Trophoblast cell (in vitro differentiated cells and primary cell): ENCODE measurements around the gene SPACA6.
A peak's percentile ranks its signal among the peaks of the same experiment; 100 is the strongest.

Experiments
- DNase-seq, 2 donors: peaks; one replicate each; pipeline ENCODE4 v3.0.0-alpha.2; 2016
- H2AFZ ChIP-seq: 2 replicates; pipeline ENCODE4 v1.6.1; 2013; ENCODE audit warnings: low read length, moderate library complexity, mild to moderate bottlenecking; ENCODE audit not compliant: insufficient read depth, poor library complexity
- H2AK5ac ChIP-seq: 2 replicates; pipeline ENCODE4 v1.6.1; 2013; ENCODE audit warnings: mild to moderate bottlenecking, low read length
- H2BK120ac ChIP-seq: 2 replicates; pipeline ENCODE4 v1.6.1; 2013; ENCODE audit warnings: low read length, mild to moderate bottlenecking, moderate library complexity; ENCODE audit not compliant: insufficient read depth, poor library complexity
- H2BK12ac ChIP-seq: 2 replicates; pipeline ENCODE4 v1.6.1; 2013; ENCODE audit warnings: mild to moderate bottlenecking, low read length, moderate library complexity
- H2BK5ac ChIP-seq: 2 replicates; pipeline ENCODE4 v1.6.1; 2013; ENCODE audit warnings: low read length, low read depth, moderate library complexity, mild to moderate bottlenecking; ENCODE audit not compliant: poor library complexity
- H3K14ac ChIP-seq: 2 replicates; pipeline ENCODE4 v1.6.1; 2013; ENCODE audit warnings: mild to moderate bottlenecking, low read length
- H3K18ac ChIP-seq: 2 replicates; pipeline ENCODE4 v1.6.1; 2013; ENCODE audit warnings: mild to moderate bottlenecking, low read length
- H3K23ac ChIP-seq: 2 replicates; pipeline ENCODE4 v1.6.1; 2013; ENCODE audit warnings: low read length
- H3K27ac ChIP-seq: 2 replicates; pipeline ENCODE4 v1.5.1; 2013; ENCODE audit warnings: low read depth, mild to moderate bottlenecking, inconsistent platforms, low read length, moderate library complexity
- H3K27me3 ChIP-seq: 2 replicates; pipeline ENCODE4 v1.6.1; 2013; ENCODE audit warnings: inconsistent platforms, mild to moderate bottlenecking, low read length, moderate library complexity; ENCODE audit not compliant: insufficient read depth
- H3K36me3 ChIP-seq, 2 experiments: 1 replicate in 1 of 2; 2 replicates in 1 of 2; pipeline ENCODE4 v1.6.1; 2013; ENCODE audit warnings: low read length in 2 of 2, mild to moderate bottlenecking in 2 of 2, moderate library complexity in 1 of 2; ENCODE audit not compliant: insufficient read depth in 2 of 2, control insufficient read depth in 1 of 2
- H3K4ac ChIP-seq: 2 replicates; pipeline ENCODE4 v1.6.1; 2013; ENCODE audit warnings: low read depth, mild to moderate bottlenecking, low read length, moderate library complexity
- H3K4me1 ChIP-seq, 2 experiments: 1 replicate in 1 of 2; 2 replicates in 1 of 2; pipeline ENCODE4 v1.6.1; 2013; ENCODE audit warnings: low read length in 2 of 2, mild to moderate bottlenecking in 2 of 2, moderate library complexity in 1 of 2; ENCODE audit not compliant: insufficient read depth in 2 of 2, control insufficient read depth in 1 of 2
- H3K4me2 ChIP-seq: 2 replicates; pipeline ENCODE4 v1.6.1; 2013; ENCODE audit warnings: inconsistent platforms, mild to moderate bottlenecking, low read length, moderate library complexity
- H3K4me3 ChIP-seq: 2 replicates; pipeline ENCODE4 v1.5.1; 2013; ENCODE audit warnings: mild to moderate bottlenecking, low read depth, low read length, inconsistent platforms
- H3K79me1 ChIP-seq: one replicate; pipeline ENCODE4 v1.6.1; 2013; ENCODE audit warnings: low read length
- H3K79me2 ChIP-seq: 2 replicates; pipeline ENCODE4 v1.6.1; 2013; ENCODE audit warnings: low read length, mild to moderate bottlenecking; ENCODE audit not compliant: control insufficient read depth, insufficient read depth, poor library complexity
- H3K9ac ChIP-seq: 2 replicates; pipeline ENCODE4 v1.6.1; 2013; ENCODE audit warnings: mild to moderate bottlenecking, low read length
- H3K9me3 ChIP-seq: 2 replicates; pipeline ENCODE4 v1.6.1; 2013; ENCODE audit warnings: low read depth, mild to moderate bottlenecking, control low read depth, inconsistent platforms, low read length; ENCODE audit not compliant: insufficient read depth
- H4K12ac ChIP-seq: 2 replicates; pipeline ENCODE4 v1.6.1; 2013; ENCODE audit warnings: low read depth, mild to moderate bottlenecking, low read length, moderate library complexity
- H4K8ac ChIP-seq: 2 replicates; pipeline ENCODE4 v1.6.1; 2013; ENCODE audit warnings: low read depth, mild to moderate bottlenecking, low read length, moderate library complexity
- H4K91ac ChIP-seq: one replicate; pipeline ENCODE4 v1.6.1; 2013; ENCODE audit warnings: low read depth, mild to moderate bottlenecking, low read length, moderate library complexity
- whole genome bisulfite sequencing: extraction: QIAGEN DNeasy Blood & Tissue Kit; methylation state at CpG from one replicate; pipeline ENCODE4 v1.1.7; 2013; ENCODE audit warnings: missing lambda C conversion rate; ENCODE audit not compliant: insufficient read length, insufficient coverage; ENCODE audit errors: extremely low coverage; 5-methylcytosine and 5-hydroxymethylcytosine counted together

Gene SPACA6

GRCh38 chr19:51743405-51743804 lies 50.3 kb downstream of the SPACA6 start:
- H4K8ac ChIP-seq = no peak overlapping the region
- no peaks in the 10 kb centered on the region for H3K79me1 ChIP-seq
- no peak overlapping the region for H3K4ac ChIP-seq
- no peak overlapping the region for H3K4me2 ChIP-seq
- H4K12ac ChIP-seq = no peak overlapping the region
- no peak overlapping the region for H2BK120ac ChIP-seq
- H2AFZ ChIP-seq = no peak overlapping the region
- no peak overlapping the region for H3K4me3 ChIP-seq
- H3K9ac ChIP-seq = no peak overlapping the region
- no peak overlapping the region for H2BK5ac ChIP-seq
- no peak overlapping the region for H3K14ac ChIP-seq
- DNase-seq = no peak
- H3K36me3 ChIP-seq = no peaks in the 10 kb centered on the region
- H3K9me3 ChIP-seq = peaks cover 10% of the 10 kb centered on the region
- H2AK5ac ChIP-seq = no peak overlapping the region
- no peaks in the 10 kb centered on the region for H3K27me3 ChIP-seq
- no peak overlapping the region for H3K18ac ChIP-seq
- H3K27ac ChIP-seq = no peak overlapping the region
- no peak overlapping the region for H4K91ac ChIP-seq
- no peak overlapping the region for H2BK12ac ChIP-seq
- H3K4me1 ChIP-seq = no peaks in the 10 kb centered on the region
- no peak overlapping the region for H3K23ac ChIP-seq
- H3K79me2 ChIP-seq = no peaks in the 10 kb centered on the region
- no CpG with 5 or more reads among the region's 3 CpGs for WGBS

GRCh38 chr19:51746731-51747130 lies 53.6 kb downstream of the SPACA6 start:
- Histone ChIP-seq H4K8ac (no peak overlapping the region), H3K9ac (no peak overlapping the region), H3K36me3 (no peaks in the 10 kb centered on the region), H3K23ac (no peak overlapping the region), H3K4me1 (no peaks in the 10 kb centered on the region), H3K4me3 (no peak overlapping the region), H3K9me3 (peaks cover 7% of the 10 kb centered on the region), H3K4me2 (no peak overlapping the region), H2BK5ac (no peak overlapping the region), H4K91ac (no peak overlapping the region), H2BK12ac (no peak overlapping the region), H3K27me3 (no peaks in the 10 kb centered on the region), H2AK5ac (no peak overlapping the region), H3K4ac (no peak overlapping the region), H3K14ac (no peak overlapping the region), H3K18ac (no peak overlapping the region), H3K79me2 (no peaks in the 10 kb centered on the region), H3K27ac (no peak overlapping the region), H2AFZ (no peak overlapping the region), H3K79me1 (no peaks in the 10 kb centered on the region), H2BK120ac (no peak overlapping the region), H4K12ac (no peak overlapping the region)
- no CpG with 5 or more reads among the region's 7 CpGs for WGBS
- DNase-seq = peak; percentile 56 to 68

GRCh38 chr19:51749979-51750378 lies 56.8 kb downstream of the SPACA6 start:
- H4K8ac ChIP-seq = no peak overlapping the region
- H2BK120ac ChIP-seq = no peak overlapping the region
- no peak overlapping the region for H3K4ac ChIP-seq
- H2BK5ac ChIP-seq = no peak overlapping the region
- no peak overlapping the region for H2AK5ac ChIP-seq
- H3K23ac ChIP-seq = no peak overlapping the region
- H3K4me1 ChIP-seq = no peaks in the 10 kb centered on the region
- H3K4me2 ChIP-seq = no peak overlapping the region
- no peak overlapping the region for H3K27ac ChIP-seq
- no CpG with 5 or more reads among the region's 4 CpGs for WGBS
- H3K9ac ChIP-seq = no peak overlapping the region
- H3K36me3 ChIP-seq = no peaks in the 10 kb centered on the region
- no peak overlapping the region for H2BK12ac ChIP-seq
- no peak overlapping the region for H4K91ac ChIP-seq
- no peak overlapping the region for H3K14ac ChIP-seq
- no peaks in the 10 kb centered on the region for H3K27me3 ChIP-seq
- H3K79me2 ChIP-seq = no peaks in the 10 kb centered on the region
- H4K12ac ChIP-seq = no peak overlapping the region
- H3K4me3 ChIP-seq = no peak overlapping the region
- H3K9me3 ChIP-seq = peaks cover 7% of the 10 kb centered on the region
- H3K18ac ChIP-seq = no peak overlapping the region
- H3K79me1 ChIP-seq = no peaks in the 10 kb centered on the region
- DNase-seq = no peak
- no peak overlapping the region for H2AFZ ChIP-seq

- no peaks in the 10 kb centered on the region for H3K4me1 ChIP-seq
- H3K36me3 ChIP-seq = no peaks in the 10 kb centered on the region
- H3K18ac ChIP-seq = no peak overlapping the region
- DNase-seq = peak in 1 of 2 donors; percentile 74
- H3K27ac ChIP-seq = no peak overlapping the region
- peaks cover 7% of the 10 kb centered on the region for H3K9me3 ChIP-seq
- no peak overlapping the region for H4K91ac ChIP-seq
- H2BK5ac ChIP-seq = no peak overlapping the region
- no peak overlapping the region for H3K4me3 ChIP-seq
- no peak overlapping the region for H3K14ac ChIP-seq
- no peaks in the 10 kb centered on the region for H3K79me1 ChIP-seq
- H3K79me2 ChIP-seq = no peaks in the 10 kb centered on the region
- no peak overlapping the region for H4K12ac ChIP-seq
- no peak overlapping the region for H2AFZ ChIP-seq
- no peak overlapping the region for H2BK12ac ChIP-seq
- H3K4me2 ChIP-seq = no peak overlapping the region
- no peak overlapping the region for H3K4ac ChIP-seq
- H2AK5ac ChIP-seq = no peak overlapping the region
- H3K9ac ChIP-seq = no peak overlapping the region
- WGBS = no CpG with 5 or more reads among the region's 7 CpGs
- no peak overlapping the region for H3K23ac ChIP-seq
- no peak overlapping the region for H2BK120ac ChIP-seq
- H3K27me3 ChIP-seq = no peaks in the 10 kb centered on the region
- H4K8ac ChIP-seq = no peak overlapping the region
Measured at GRCh38 chr19:51750400-51751094, 57.4 kb downstream of the SPACA6 start.
